ENCODE data around the gene KAZN.

DNA sequence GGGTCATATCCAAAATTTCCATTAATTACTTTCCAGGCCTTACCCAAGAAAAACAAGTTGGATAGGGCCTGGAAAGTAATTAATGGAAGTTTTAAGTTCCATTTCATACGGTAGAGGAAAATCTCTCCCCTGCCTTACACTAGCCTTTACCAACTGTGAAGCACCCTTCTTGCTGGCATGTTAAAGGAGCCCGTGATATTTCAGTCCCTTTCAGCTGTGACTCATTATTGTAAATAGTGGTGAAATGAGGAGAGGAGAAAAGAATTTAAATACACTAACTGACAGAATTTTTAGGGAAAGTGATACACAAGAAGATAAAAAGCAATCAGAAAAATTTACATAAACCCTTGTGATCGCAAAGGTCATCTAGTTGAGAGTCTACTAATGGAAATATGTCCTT lies 20.3 kb upstream of the KAZN start:
- TF ChIP-seq CTCF (conservative IDR thresholded peaks at IDR 0.05) (no peak), EZH2 (IDR thresholded peaks at IDR 0.05; ENCODE audit: low read depth) (no peak)
